CD14-positive monocyte (primary cell): ENCODE data around the gene PIWIL4. TPM values are rescaled to one million over a fixed set of nuclear protein-coding genes. Genes with fewer than 3 reads are reported as not detected.

Experiments
- DNase-seq, 3 donors: peaks; one replicate each; pipeline ENCODE4 v3.0.0-alpha.2; 2011 to 2022
- H2AFZ ChIP-seq: 2 replicates; pipeline ENCODE4 v1.6.0; 2012; ENCODE audit warnings: mild to moderate bottlenecking, low read depth, low read length, inconsistent platforms; ENCODE audit not compliant: insufficient read depth, poor library complexity, severe bottlenecking
- H3K27ac ChIP-seq, 2 donors: 1 replicate in 1 of 2; 2 replicates in 1 of 2; pipeline ENCODE4 v1.5.1; 2012 to 2013; ENCODE audit warnings: low read length in 2 of 2, control low read depth in 1 of 2, inconsistent platforms in 1 of 2, low read depth in 1 of 2, mild to moderate bottlenecking in 1 of 2
- H3K27me3 ChIP-seq, 2 donors: one replicate each; pipeline versions ENCODE4 v1.6.0 to v1.6.1; 2011 to 2013; ENCODE audit warnings: low read length in 2 of 2; ENCODE audit not compliant: control insufficient read depth in 2 of 2, insufficient read depth in 2 of 2
- H3K36me3 ChIP-seq, 2 donors: replicated peaks in 1 of 2; 1 replicate in 1 of 2; 2 replicates in 1 of 2; pipeline versions ENCODE4 v1.5.1 to v1.6.1; 2012 to 2013; ENCODE audit warnings: low read length in 2 of 2, control low read depth in 1 of 2, inconsistent platforms in 1 of 2, mild to moderate bottlenecking in 1 of 2; ENCODE audit not compliant: insufficient read depth in 2 of 2, control insufficient read depth in 1 of 2
- H3K4me1 ChIP-seq, 2 donors: 1 replicate in 1 of 2; 2 replicates in 1 of 2; pipeline versions ENCODE4 v1.5.1 to v1.6.1; 2012 to 2013; ENCODE audit warnings: low read length in 2 of 2, control low read depth in 1 of 2, inconsistent platforms in 1 of 2, mild to moderate bottlenecking in 1 of 2, moderate library complexity in 1 of 2; ENCODE audit not compliant: insufficient read depth in 2 of 2, control insufficient read depth in 1 of 2
- H3K4me2 ChIP-seq: replicated peaks from 2 replicates; pipeline ENCODE3; 2012; ENCODE audit warnings: low read length, moderate library complexity, mild to moderate bottlenecking; ENCODE audit not compliant: poor library complexity, severe bottlenecking; ENCODE audit errors: extremely low read depth
- H3K4me3 ChIP-seq, 3 experiments: fragments of 200-600 bp in 1 of 3; sonication (generic) in 1 of 3; replicated peaks in 1 of 3; 1 replicate in 2 of 3; 2 replicates in 1 of 3; pipeline ENCODE4 v1.5.1; 2011 to 2013; ENCODE audit warnings: low read length in 3 of 3, mild to moderate bottlenecking in 3 of 3, control low read depth in 2 of 3, low read depth in 2 of 3, inconsistent platforms in 1 of 3, moderate library complexity in 1 of 3
- H3K79me2 ChIP-seq: 2 replicates; pipeline ENCODE4 v1.6.0; 2012; ENCODE audit warnings: mild to moderate bottlenecking, control low read depth, inconsistent platforms, low read length, moderate library complexity; ENCODE audit not compliant: insufficient read depth
- H3K9ac ChIP-seq: 2 replicates; pipeline ENCODE4 v1.6.0; 2017; ENCODE audit warnings: low read length, mild to moderate bottlenecking; ENCODE audit not compliant: insufficient read depth, poor library complexity, severe bottlenecking
- H3K9me3 ChIP-seq, 2 donors: replicated peaks in 1 of 2; 1 replicate in 1 of 2; 2 replicates in 1 of 2; pipeline versions ENCODE4 v1.5.1 to v1.6.1; 2012 to 2013; ENCODE audit warnings: low read length in 2 of 2, control low read depth in 1 of 2; ENCODE audit not compliant: control insufficient read depth in 1 of 2, insufficient read depth in 1 of 2
- H4K20me1 ChIP-seq: 2 replicates; pipeline ENCODE4 v1.6.0; 2012; ENCODE audit warnings: mild to moderate bottlenecking, low read length, control low read depth, moderate library complexity; ENCODE audit not compliant: insufficient read depth
- H3K27ac Mint-ChIP-seq, 7 donors: one replicate each; pipeline ENCODE4 v1.8.0; 2020; ENCODE audit warnings: mild to moderate bottlenecking in 7 of 7, mixed read lengths in 7 of 7, moderate library complexity in 6 of 7, inconsistent platforms in 2 of 7
- H3K27me3 Mint-ChIP-seq, 3 donors: one replicate each; pipeline ENCODE4 v1.8.0; 2021 to 2022; ENCODE audit warnings: low read depth in 3 of 3, mild to moderate bottlenecking in 3 of 3, mixed read lengths in 3 of 3, moderate library complexity in 3 of 3, inconsistent platforms in 1 of 3
- H3K36me3 Mint-ChIP-seq, 2 donors: one replicate each; pipeline ENCODE4 v1.8.0; 2020; ENCODE audit warnings: mixed read lengths in 2 of 2, inconsistent platforms in 1 of 2, mild to moderate bottlenecking in 1 of 2
- H3K4me1 Mint-ChIP-seq: one replicate; pipeline ENCODE4 v1.8.0; 2020; ENCODE audit warnings: mild to moderate bottlenecking, mixed read lengths
- H3K4me3 Mint-ChIP-seq, 2 donors: one replicate each; pipeline ENCODE4 v1.8.0; 2020; ENCODE audit warnings: mild to moderate bottlenecking in 2 of 2, mixed read lengths in 2 of 2, moderate library complexity in 1 of 2
- H3K9me3 Mint-ChIP-seq, 7 donors: one replicate each; pipeline ENCODE4 v1.8.0; 2020 to 2022; ENCODE audit warnings: mixed read lengths in 7 of 7, mild to moderate bottlenecking in 6 of 7, moderate library complexity in 6 of 7, inconsistent platforms in 2 of 7
- CTCF ChIP-seq: fragments of 200-600 bp; IDR thresholded peaks from one replicate; pipeline ENCODE4 v1.8.0; 2022; ENCODE audit warnings: antibody characterized with exemption, mild to moderate bottlenecking
- WGBS: methylation state at CpG from one replicate; pipeline ENCODE4 v1.1.5; 2013; ENCODE audit warnings: missing lambda C conversion rate; ENCODE audit not compliant: insufficient coverage; 5-methylcytosine and 5-hydroxymethylcytosine counted together
- intact Hi-C, 2 donors: fragments of 100-400 bp; cut with micrococcal nuclease; formaldehyde crosslinking; loops; one replicate each; pipeline versions ENCODE4 v1.15.0 to v1.15.1; 2023
- polyA plus RNA-seq, 3 donors: library from polyadenylated mRNA; depleted of rRNA in 1 of 3; unstranded in 2 of 3; stranded (reverse) in 1 of 3; fragments of 300-500 nt in 2 of 3; fragments of >200 nt in 1 of 3; fragmentation: Illumina TruSeq in 2 of 3; gene quantifications; 1 replicate in 2 of 3; 2 replicates in 1 of 3; pipeline ENCODE4 v1.2.3, GENCODE V29; 2012 to 2021

The PIWIL4 gene
- polyA plus RNA-seq, 3 donors = 0.98 to 14.2 (median 1.1) TPM

DNA sequence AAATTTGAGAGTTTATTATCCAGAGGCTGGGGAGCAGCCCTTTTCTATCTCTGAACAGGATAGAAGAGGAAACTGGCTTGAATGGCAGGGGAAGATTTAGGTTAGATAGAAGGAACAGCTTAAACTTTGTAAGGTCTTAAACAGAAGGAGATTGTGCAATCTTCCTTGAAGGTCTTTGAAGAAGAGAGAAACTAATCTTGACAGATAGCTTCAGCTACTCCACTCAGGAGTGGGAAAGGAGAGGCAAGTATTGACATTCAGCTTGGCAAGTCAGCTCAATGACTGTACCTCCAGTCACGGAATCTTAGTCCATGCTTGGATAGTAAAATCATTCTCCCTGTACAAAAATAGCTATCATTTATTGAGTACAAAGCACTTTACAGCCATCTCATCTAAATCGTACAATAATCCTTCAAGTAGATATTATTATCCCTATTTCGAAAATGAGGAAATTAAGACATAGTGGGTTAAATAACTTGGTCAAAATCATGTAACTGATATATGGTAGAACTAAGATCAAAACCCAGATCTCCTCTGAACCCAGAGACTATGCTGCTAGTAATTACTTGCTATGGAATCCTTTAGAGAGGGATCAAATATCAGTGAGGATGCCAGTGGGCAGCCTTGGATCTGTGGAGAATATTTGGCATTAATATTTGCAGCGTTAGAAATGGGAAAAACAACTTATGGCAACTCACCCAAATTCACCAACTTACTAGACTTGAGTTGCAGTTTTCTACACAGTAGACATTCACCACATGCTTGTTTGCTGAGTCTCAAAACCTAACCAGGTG, 40.3 kb upstream of the PIWIL4 start:
- no peaks in the 10 kb centered on the region for H3K9me3 Mint-ChIP-seq
- H3K4me3 Mint-ChIP-seq = peak overlapping the region; percentile 51 to 84
- TF ChIP-seq CTCF = no peak
- WGBS = no CpG with 5 or more reads among the region's 4 CpGs
- no peaks in the 10 kb centered on the region for H3K36me3 ChIP-seq
- peak overlapping the region in 1 of 2 donors; percentile 62 for H3K27ac ChIP-seq
- intact Hi-C loops = no loop called here
- peak overlapping the region; percentile 23 to 84 (median 80) for H3K27ac Mint-ChIP-seq
- H3K79me2 ChIP-seq = peaks cover 8% of the 10 kb centered on the region
- no peak overlapping the region for H3K9ac ChIP-seq
- peak; percentile 17 to 58 (median 37) for DNase-seq
- H3K27me3 Mint-ChIP-seq = no peaks in the 10 kb centered on the region
- no peaks in the 10 kb centered on the region for H4K20me1 ChIP-seq
- peak overlapping the region; percentile 43 for H2AFZ ChIP-seq
- H3K4me1 Mint-ChIP-seq = peaks cover 23% of the 10 kb centered on the region
- peak overlapping the region in 2 of 3 experiments; percentile 30 to 54 for H3K4me3 ChIP-seq
- H3K4me1 ChIP-seq = peaks cover 20 to 21% of the 10 kb centered on the region in 2 donors
- H3K9me3 ChIP-seq = no peaks in the 10 kb centered on the region
- H3K36me3 Mint-ChIP-seq = no peaks in the 10 kb centered on the region
- no peaks in the 10 kb centered on the region for H3K27me3 ChIP-seq
- peak overlapping the region; percentile 47 for H3K4me2 ChIP-seq

GRCh38 chr11:94528551-94528950, 38.6 kb upstream of the PIWIL4 start:
- no peaks in the 10 kb centered on the region for H3K36me3 Mint-ChIP-seq
- Histone ChIP-seq H3K27ac (no peak overlapping the region), H3K9ac (no peak overlapping the region), H2AFZ (no peak overlapping the region), H3K36me3 (no peaks in the 10 kb centered on the region), H3K79me2 (peaks cover 8% of the 10 kb centered on the region), H3K4me1 (peaks cover 24 to 26% of the 10 kb centered on the region in 2 donors), H3K9me3 (no peaks in the 10 kb centered on the region), H3K4me3 (no peak overlapping the region), H4K20me1 (no peaks in the 10 kb centered on the region), H3K4me2 (no peak overlapping the region), H3K27me3 (no peaks in the 10 kb centered on the region)
- peak overlapping the region in 1 of 7 donors; percentile 41 for H3K27ac Mint-ChIP-seq
- H3K4me3 Mint-ChIP-seq = no peak overlapping the region
- peaks cover 28% of the 10 kb centered on the region for H3K4me1 Mint-ChIP-seq
- TF ChIP-seq CTCF = no peak
- no peak for DNase-seq
- no peaks in the 10 kb centered on the region for H3K27me3 Mint-ChIP-seq
- intact Hi-C loops = no loop called here
- H3K9me3 Mint-ChIP-seq = no peaks in the 10 kb centered on the region
